ENCODE data around the gene FNIP2. TPM values are rescaled to one million over a fixed set of nuclear protein-coding genes. Genes with fewer than 3 reads are reported as not detected.
"Not testable (repeated sequence)": the region's sequence is repeated elsewhere in the genome, so short reads cannot be mapped to it uniquely, and the experiment has no call there.

The FNIP2 gene
- total RNA-seq, 6 donors from 2014 or later: 70.4 to 103 (median 83.2) TPM

GRCh38 chr4:158827543-158827981 is 58.7 kb downstream of the FNIP2 start:
- peaks cover 0 to 9% (median 2%) of the 10 kb centered on the region in 4 donors for H3K36me3 ChIP-seq
- no peaks in the 10 kb centered on the region for H3K9me3 ChIP-seq
- H3K4me1 ChIP-seq: peaks cover 37 to 63% (median 44%) of the 10 kb centered on the region in 4 donors
- TF ChIP-seq CTCF (IDR thresholded peaks at IDR 0.05): no peak
- peak in 2 of 4 donors; percentile 45 to 89 for TF ChIP-seq EP300 (IDR thresholded peaks at IDR 0.05)
- peak in 1 of 4 donors; percentile 24 for TF ChIP-seq POLR2A (IDR thresholded peaks at IDR 0.05)
- peak in 1 of 2 donors; percentile 58 for TF ChIP-seq POLR2AphosphoS5 (IDR thresholded peaks at IDR 0.05)
- no peak overlapping the region for H3K4me3 ChIP-seq
- DNase-seq (peak in 1 of 2 donors; percentile 74), ATAC-seq (ENCODE audit: low FRiP score in 2 of 2) (peak; percentile 20 to 87)
- H3K27me3 ChIP-seq: no peaks in the 10 kb centered on the region
- WGBS, 2 donors: 50 to 56% methylated on average over 5 of the region's 5 CpGs
- H3K27ac ChIP-seq: peak overlapping the region; percentile 54 to 79 (median 66)

GRCh38 chr4:158828151-158828550 is 59.3 kb downstream of the FNIP2 start:
- H3K27me3 ChIP-seq; H3K36me3 ChIP-seq; H3K4me3 ChIP-seq; ATAC-seq (ENCODE audit: low FRiP score in 2 of 2); H3K9me3 ChIP-seq: not testable (repeated sequence)
- WGBS, 2 donors: 76 to 80% methylated on average over 8 of the region's 8 CpGs
- Histone ChIP-seq H3K4me1 (peaks cover 37 to 60% (median 43%) of the 10 kb centered on the region in 4 donors), H3K27ac (peak overlapping the region in 3 of 4 donors; percentile 36 to 79 (median 54))
- peak in 1 of 2 donors; percentile 36 for DNase-seq

GRCh38 chr4:158829254-158829653 is 60.4 kb downstream of the FNIP2 start:
- no peak for TF ChIP-seq POLR2AphosphoS5 (IDR thresholded peaks at IDR 0.05)
- TF ChIP-seq CTCF (IDR thresholded peaks at IDR 0.05): no peak
- no peak for TF ChIP-seq EP300 (IDR thresholded peaks at IDR 0.05)
- no peak for TF ChIP-seq POLR2A (IDR thresholded peaks at IDR 0.05)
- 58 to 67% methylated on average over 2 of the region's 2 CpGs for WGBS, 2 donors
- Histone ChIP-seq H3K27ac (peak overlapping the region in 1 of 4 donors; percentile 79), H3K4me3 (no peak overlapping the region), H3K27me3 (no peaks in the 10 kb centered on the region), H3K36me3 (peaks cover 0 to 9% (median 5%) of the 10 kb centered on the region in 4 donors), H3K4me1 (peaks cover 27 to 49% (median 40%) of the 10 kb centered on the region in 4 donors), H3K9me3 (no peaks in the 10 kb centered on the region)
- DNase-seq (no peak), ATAC-seq (ENCODE audit: low FRiP score in 2 of 2) (no peak)

- H3K4me1 ChIP-seq: peaks cover 0 to 9% (median 2%) of the 10 kb centered on the region in 4 donors
- no peak for TF ChIP-seq CTCF (IDR thresholded peaks at IDR 0.05)
- no peak for TF ChIP-seq POLR2AphosphoS5 (IDR thresholded peaks at IDR 0.05)
- no peak for TF ChIP-seq EP300 (IDR thresholded peaks at IDR 0.05)
- no peak for TF ChIP-seq POLR2A (IDR thresholded peaks at IDR 0.05)
- no peaks in the 10 kb centered on the region for H3K9me3 ChIP-seq
- ATAC-seq (ENCODE audit: low FRiP score in 2 of 2) (no peak), DNase-seq (no peak)
- H3K36me3 ChIP-seq: peaks cover 0 to 20% (median 10%) of the 10 kb centered on the region in 4 donors
- H3K27ac ChIP-seq: no peak overlapping the region
- H3K4me3 ChIP-seq: no peak overlapping the region
- H3K27me3 ChIP-seq: no peaks in the 10 kb centered on the region
- WGBS, 2 donors: 51 to 65% methylated on average over 5 of the region's 5 CpGs
These were observed 64.8 kb downstream of the FNIP2 start for GRCh38 chr4:158833602-158834001.

GRCh38 chr4:158835226-158836001 is 66.6 kb downstream of the FNIP2 start:
- Histone ChIP-seq H3K36me3 (peaks cover 0 to 19% (median 10%) of the 10 kb centered on the region in 4 donors), H3K27ac (no peak overlapping the region), H3K4me1 (peaks cover 0 to 3% (median 0%) of the 10 kb centered on the region in 4 donors), H3K27me3 (no peaks in the 10 kb centered on the region), H3K9me3 (no peaks in the 10 kb centered on the region), H3K4me3 (no peak overlapping the region)
- DNase-seq: no peak
- no peak for TF ChIP-seq EP300 (IDR thresholded peaks at IDR 0.05)
- no peak for TF ChIP-seq CTCF (IDR thresholded peaks at IDR 0.05)
- TF ChIP-seq POLR2AphosphoS5 (IDR thresholded peaks at IDR 0.05): no peak
- TF ChIP-seq POLR2A (IDR thresholded peaks at IDR 0.05): no peak
- no peak for ATAC-seq (ENCODE audit: low FRiP score in 2 of 2)
- WGBS, 2 donors: 76 to 83% methylated on average over 2 of the region's 2 CpGs

Measured in upper lobe of left lung (tissue), 6 donors.